Measurements from ENCODE around the gene TBX18. TPM values are rescaled to one million over a fixed set of nuclear protein-coding genes. Genes with fewer than 3 reads are reported as not detected.

TBX18 gene
- total RNA-seq, 1 donor from 2014 or later, result 0.23 TPM

GRCh38 chr6:84798257-84798656 is 33.9 kb upstream of the TBX18 start:
- no peak overlapping the region for H3K4me3 ChIP-seq (ENCODE audit: low read depth, low read length)
- no peak for TF ChIP-seq CTCF (conservative IDR thresholded peaks at IDR 0.05; ENCODE audit: low read depth, low read length)
- DNase-seq (ENCODE audit: low read depth), result no peak

- no peak for TF ChIP-seq CTCF (conservative IDR thresholded peaks at IDR 0.05; ENCODE audit: low read depth, low read length)
- no peak overlapping the region for H3K4me3 ChIP-seq (ENCODE audit: low read depth, low read length)
- DNase-seq (ENCODE audit: low read depth), result no peak
Measured at GRCh38 chr6:84796343-84796742, 31.9 kb upstream of the TBX18 start.

GRCh38 chr6:84791927-84792326 is 27.5 kb upstream of the TBX18 start:
- H3K4me3 ChIP-seq (ENCODE audit: low read depth, low read length), result no peak overlapping the region
- no peak for TF ChIP-seq CTCF (conservative IDR thresholded peaks at IDR 0.05; ENCODE audit: low read depth, low read length)
- no peak for DNase-seq (ENCODE audit: low read depth)

- no peak for DNase-seq (ENCODE audit: low read depth)
- TF ChIP-seq CTCF (conservative IDR thresholded peaks at IDR 0.05; ENCODE audit: low read depth, low read length), result no peak
- no peak overlapping the region for H3K4me3 ChIP-seq (ENCODE audit: low read depth, low read length)
Measured at GRCh38 chr6:84791233-84791632, 26.8 kb upstream of the TBX18 start.

- no peak overlapping the region for H3K4me3 ChIP-seq (ENCODE audit: low read depth, low read length)
- TF ChIP-seq CTCF (conservative IDR thresholded peaks at IDR 0.05; ENCODE audit: low read depth, low read length), result no peak
- DNase-seq (ENCODE audit: low read depth), result no peak
Measured at GRCh38 chr6:84789170-84789569, 24.8 kb upstream of the TBX18 start.

GRCh38 chr6:84788689-84789088 is 24.3 kb upstream of the TBX18 start:
- DNase-seq (ENCODE audit: low read depth), result no peak
- H3K4me3 ChIP-seq (ENCODE audit: low read depth, low read length), result no peak overlapping the region
- TF ChIP-seq CTCF (conservative IDR thresholded peaks at IDR 0.05; ENCODE audit: low read depth, low read length), result no peak

GRCh38 chr6:84785671-84786070 is 21.3 kb upstream of the TBX18 start:
- H3K4me3 ChIP-seq (ENCODE audit: low read depth, low read length), result no peak overlapping the region
- no peak for TF ChIP-seq CTCF (conservative IDR thresholded peaks at IDR 0.05; ENCODE audit: low read depth, low read length)
- DNase-seq (ENCODE audit: low read depth), result no peak
